HG02852 (cell line): ENCODE data around the gene TMEM245.
"Not testable (repeated sequence)": the region's sequence is repeated elsewhere in the genome, so short reads cannot be mapped to it uniquely, and the experiment has no call there.

Experiments
- ATAC-seq: cut with Tn5 transposase; IDR thresholded peaks from one replicate; pipeline ENCODE4 v1.9.1; 2021; ENCODE audit warnings: mild to moderate bottlenecking, moderate library complexity; ENCODE audit not compliant: unreplicated experiment

The TMEM245 gene

DNA sequence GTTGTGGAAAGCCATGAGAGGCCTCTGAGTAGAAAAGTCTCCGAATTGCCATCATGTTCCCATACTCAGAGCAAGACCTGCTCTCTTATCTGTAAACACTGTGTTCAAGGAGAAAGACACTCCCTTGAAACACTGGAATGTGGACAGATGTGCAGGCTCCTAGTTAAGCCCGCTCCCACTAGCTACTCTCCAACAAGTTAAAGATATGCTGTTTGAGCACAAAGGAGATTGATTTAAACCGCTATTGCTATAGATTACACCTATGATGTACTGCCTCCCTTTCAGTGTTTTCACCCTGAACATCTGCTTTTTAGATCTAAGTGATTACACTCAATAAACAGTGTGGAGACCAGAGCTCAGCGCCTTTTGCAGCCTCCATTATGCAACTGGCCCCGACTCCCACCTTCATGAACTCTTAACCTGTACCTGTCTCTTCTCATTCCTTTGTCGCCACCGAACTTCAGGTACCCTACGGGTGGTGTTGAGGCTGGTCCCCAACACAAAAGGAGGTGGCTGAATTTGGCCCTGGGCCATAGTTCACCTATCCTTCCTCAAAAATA lies 47.5 kb downstream of the TMEM245 start:
- ATAC-seq, result no peak

DNA sequence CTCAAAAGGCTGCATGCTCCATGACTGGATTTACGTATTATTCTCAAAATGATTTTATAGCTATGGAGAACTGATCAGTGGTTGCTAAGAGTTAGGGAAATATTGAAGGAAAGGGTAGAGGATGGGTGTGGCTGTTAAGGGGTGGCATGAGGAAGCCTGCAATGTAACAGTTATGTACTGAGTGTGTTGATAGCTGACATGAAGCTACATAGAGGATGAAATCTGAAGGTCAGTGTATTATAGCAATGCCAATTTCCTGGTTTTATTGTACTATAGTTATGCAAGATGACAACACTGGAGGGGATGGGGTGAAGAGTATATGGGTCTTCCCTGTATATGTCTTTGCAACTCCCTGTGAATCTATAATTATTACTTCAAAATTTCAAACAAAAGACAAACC lies 51.0 kb downstream of the TMEM245 start:
- ATAC-seq, result no peak

DNA sequence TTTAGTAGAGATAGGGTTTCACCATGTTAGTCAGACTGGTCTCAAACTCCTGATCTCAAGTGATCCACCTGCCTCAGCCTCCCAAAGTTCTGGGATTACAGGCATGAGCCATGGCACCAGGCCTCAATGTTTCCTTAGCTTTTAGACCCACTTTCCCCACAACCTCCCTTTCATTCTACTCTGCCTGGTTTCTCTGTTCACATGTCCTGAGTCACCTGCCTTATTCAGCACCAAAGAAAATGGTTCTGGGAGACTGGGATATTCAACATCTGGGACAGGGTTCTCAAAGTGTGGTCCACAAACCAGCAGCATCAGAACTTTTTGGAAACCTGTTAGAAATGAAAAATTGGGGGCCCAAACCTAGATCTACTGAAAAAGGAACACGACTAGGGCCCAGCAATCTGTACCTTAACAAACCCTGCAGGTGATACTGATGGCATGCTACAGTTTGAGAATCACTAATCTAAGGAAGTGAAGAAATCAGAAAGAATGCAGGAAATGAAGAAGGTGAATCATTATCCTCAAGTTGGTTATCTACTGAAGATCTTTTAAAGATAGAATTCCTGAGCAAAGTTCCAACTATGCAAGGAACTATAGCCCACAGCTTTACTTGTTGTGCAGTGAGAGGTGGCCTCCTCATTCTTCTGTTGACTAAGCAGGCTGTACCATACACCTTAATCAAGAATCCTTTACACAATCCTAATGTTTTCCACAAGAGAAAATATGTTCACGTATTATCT lies 54.6 kb downstream of the TMEM245 start:
- ATAC-seq, result no peak

- no peak for ATAC-seq
Measured at GRCh38 chr9:109063760-109064159, 56.0 kb downstream of the TMEM245 start.

GRCh38 chr9:109062543-109062942 lies 57.2 kb downstream of the TMEM245 start:
- no peak for ATAC-seq

DNA sequence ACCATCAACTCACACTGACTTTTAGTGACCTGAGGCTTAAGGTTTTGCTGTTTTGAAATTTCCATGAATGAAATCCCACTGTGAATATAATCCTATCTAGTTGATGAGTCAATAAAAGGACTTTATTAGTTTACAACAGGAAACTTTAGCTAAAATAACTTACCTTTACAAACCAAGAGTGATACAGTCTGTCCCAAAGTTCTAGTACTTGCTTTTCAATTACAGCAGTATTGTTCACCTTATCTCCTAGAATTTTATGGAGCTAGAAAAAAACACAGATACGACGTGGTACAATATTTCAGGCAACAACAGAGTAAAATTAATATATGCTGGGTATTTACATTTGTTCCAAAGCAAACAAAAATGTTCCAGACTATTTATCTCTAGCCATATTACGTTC lies 59.6 kb downstream of the TMEM245 start:
- ATAC-seq, result no peak

GRCh38 chr9:109053121-109053520 lies 66.6 kb downstream of the TMEM245 start:
- ATAC-seq, result not testable (repeated sequence)

DNA sequence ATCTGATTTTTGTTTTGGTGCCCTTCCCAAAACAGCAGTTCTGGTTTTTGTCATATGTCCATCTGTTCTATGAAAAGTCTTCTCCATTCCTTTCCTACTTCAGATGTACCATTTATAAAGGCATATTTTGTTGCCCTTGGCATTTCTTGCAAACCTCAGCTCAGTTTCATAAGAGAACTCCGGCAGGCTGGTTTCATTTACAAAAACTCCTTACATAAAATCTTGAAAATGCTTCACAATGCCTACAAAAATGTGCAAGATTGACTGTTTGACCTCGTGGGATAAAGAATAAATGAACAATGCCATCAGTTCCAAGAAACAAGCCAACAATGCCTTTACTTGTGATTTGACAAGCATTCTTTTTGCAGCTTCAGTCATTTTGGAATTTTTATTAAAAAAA lies 67.3 kb downstream of the TMEM245 start:
- ATAC-seq, result no peak

- ATAC-seq, result no peak
Measured at GRCh38 chr9:109051733-109052132, 68.0 kb downstream of the TMEM245 start.

DNA sequence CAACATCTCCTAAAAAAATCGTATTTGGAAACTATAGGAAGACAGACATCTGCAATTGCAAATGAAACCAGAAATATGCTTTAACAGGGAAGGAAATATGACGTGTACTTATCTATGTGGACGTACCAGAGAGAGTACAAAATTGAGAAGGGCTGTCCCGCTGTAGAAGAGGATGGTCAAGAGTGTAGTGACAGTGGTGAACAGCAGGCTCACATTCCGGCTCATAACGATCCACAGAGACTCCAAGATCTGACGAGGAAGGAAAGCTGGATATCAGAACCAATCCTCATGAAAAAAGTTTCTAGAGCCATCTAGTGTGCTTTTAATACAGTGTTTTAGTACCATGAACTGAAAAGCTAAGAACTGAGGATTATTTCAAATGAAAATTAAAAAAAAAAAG lies 69.3 kb downstream of the TMEM245 start:
- ATAC-seq, result no peak

DNA sequence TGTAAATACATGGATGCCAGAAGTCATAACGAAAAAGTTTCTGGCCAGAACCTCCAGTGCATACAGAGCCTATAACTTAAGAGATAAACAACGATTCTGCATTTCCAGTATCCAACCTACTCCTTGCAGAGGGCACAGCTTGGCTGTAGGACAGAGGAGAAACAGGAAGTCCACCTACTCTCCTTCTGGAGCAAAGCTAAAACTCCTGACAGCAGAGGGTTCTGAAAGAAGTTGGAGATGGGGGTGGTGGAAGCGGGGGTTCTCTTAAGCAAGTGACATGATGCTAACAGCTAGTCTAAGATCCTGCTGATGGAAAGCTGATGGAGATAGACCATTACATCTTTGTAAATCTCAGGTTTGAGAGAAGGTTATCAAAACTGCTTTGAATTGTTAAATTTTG lies 70.9 kb downstream of the TMEM245 start:
- ATAC-seq, result no peak

DNA sequence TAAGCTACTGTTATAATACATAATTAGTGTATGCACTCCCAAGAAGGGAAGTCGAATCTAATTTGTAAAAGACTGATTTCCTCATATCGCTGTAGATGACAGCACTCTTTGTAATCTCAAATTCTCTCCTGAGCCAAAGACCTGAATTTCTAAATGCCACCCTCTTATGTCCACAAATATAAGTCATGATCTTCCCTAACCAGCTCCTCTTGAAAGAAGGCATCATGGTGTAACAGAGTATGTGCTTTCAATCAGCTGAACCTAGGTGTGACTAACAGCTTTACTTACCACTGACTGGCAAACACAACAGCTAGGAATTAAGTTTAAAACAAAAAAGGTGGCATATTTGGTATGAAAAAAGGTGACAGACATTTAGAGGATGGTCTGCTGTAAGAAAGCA lies 72.5 kb downstream of the TMEM245 start:
- no peak for ATAC-seq

GRCh38 chr9:109046346-109046745 lies 73.4 kb downstream of the TMEM245 start:
- no peak for ATAC-seq

GRCh38 chr9:109043578-109043977 lies 76.2 kb downstream of the TMEM245 start:
- ATAC-seq, result no peak

- ATAC-seq, result no peak
Measured at GRCh38 chr9:109040571-109040970, 79.2 kb downstream of the TMEM245 start.

DNA sequence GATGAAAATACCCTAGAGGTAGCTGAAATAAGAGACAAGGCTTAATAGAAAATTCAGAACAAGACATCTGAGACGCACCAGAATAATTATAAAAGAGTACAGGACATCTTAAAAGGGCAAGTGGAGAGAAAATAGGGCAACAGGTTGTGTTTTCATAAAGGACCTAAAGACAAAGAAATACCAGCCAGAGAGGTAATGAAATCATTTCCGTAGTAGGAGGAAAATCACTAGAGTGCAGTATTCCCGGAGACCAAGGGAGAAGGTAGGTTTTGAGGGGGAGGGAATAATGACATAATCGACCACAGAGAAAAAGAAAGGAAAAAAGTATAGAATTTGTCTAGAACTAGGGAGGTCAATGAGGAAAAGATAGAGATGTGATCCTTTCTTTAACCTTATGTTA lies 80.2 kb downstream of the TMEM245 start:
- ATAC-seq, result no peak

DNA sequence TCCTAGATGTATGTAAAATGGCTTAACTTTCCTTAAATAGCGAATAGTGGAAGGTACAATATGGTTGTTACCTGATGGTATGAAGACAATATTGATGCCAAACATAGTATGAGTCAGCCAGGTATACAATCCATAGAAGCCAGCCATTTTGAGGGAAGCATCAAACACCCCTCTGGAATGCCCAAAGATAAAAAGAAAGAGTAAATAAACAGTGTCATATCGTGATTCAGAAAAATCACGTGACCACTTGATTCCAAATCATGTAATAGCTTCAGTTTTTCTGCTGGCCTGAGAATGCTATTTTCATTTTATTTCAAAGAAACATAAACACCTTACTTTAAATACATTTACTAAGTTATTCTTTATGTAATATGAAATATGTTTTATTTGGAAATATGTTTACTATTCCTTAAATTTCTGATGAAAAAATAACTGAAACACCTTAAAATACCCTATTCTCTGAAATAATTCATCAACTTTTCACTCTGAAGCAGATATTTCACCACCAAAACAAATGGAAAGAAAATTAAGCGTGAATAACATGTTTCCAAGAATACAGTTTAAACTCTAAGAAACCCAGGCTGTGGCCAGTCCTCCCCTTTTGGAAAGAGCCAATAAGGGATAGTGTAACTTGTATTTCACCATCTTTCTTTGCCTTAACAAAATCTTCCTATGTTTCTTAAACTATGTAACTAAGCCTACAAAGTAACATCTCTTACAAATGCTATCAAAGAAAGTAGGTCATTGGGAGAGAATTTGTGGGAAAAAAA lies 81.6 kb downstream of the TMEM245 start:
- ATAC-seq, result no peak

DNA sequence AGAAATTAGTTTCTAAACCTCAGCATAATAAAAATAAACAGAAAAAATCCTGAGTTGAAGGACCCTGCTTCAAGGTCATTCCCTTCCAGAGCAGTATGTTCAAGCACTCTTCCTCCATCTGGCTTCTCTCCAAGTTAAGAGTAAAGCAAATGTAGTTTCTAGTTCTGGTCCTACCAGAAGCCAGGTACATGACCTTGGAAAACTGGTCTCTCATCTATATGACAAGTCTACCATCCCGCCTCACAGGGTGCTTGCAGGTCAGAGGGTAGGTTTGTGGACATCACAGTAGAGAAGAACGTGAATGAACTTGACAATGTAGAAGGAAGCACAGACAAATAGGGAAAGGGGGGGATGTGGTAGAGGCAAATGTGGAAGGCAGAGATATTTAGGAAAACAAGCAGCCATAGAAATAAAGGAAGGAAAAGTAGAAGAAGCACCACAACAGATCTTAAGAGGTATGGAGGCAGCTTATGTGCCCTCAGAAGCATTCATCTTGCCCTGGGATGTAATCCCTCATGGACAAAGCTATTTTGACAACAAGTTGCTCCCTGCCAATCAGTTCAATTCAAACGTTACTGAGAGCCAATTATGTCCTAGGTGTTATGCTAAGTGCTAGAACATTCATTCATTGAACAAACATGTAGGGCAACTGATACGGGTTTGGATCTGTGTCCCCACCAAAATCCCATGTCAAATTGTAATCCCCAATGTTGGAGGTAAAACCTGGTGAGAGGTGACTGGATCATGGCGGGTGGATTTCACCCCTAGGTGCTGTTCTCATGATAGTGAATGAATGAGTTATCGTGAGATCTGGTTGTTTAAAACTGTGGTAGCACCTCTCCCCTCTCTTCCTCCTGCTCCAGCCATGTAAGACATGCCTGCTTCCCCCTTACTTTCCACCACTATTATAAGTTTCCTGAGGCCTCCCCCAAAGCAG lies 82.7 kb downstream of the TMEM245 start:
- ATAC-seq, result no peak

GRCh38 chr9:109035684-109036423 lies 83.9 kb downstream of the TMEM245 start:
- no peak for ATAC-seq

- no peak for ATAC-seq
Measured at GRCh38 chr9:109033941-109034700, 85.6 kb downstream of the TMEM245 start.
